ENCODE measurements around the gene DPP10. TPM values are rescaled to one million over a fixed set of nuclear protein-coding genes. Genes with fewer than 3 reads are reported as not detected.

The DPP10 gene
- total RNA-seq, 3 donors from 2014 or later (not counting 1 experiment from before 2014, with no cell fraction given): not detected

DNA sequence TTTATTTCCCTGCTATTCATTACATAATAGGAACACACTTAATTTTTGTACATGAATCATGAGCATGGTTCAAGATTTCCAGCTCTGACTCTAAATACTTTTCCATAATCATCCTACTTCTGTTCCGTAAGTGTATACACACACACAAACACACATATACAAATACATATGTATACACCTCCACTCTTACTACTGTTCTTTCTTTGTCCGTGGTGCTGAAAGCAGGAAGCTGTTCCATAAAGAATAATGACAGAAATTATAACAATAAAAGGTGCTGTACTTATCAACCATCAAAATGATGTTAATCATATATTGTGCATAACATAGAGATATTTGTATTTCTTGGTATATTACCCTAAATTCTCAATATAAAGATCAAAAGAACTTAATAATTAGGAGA, 776.9 kb downstream of the DPP10 start:
- Histone ChIP-seq H3K36me3 (ENCODE audit: control insufficient read depth, insufficient read depth, low read length) (no peaks in the 10 kb centered on the region), H3K9me3 (ENCODE audit: control insufficient read depth, insufficient read depth, low read length) (no peaks in the 10 kb centered on the region), H3K4me3 (ENCODE audit: low read length) (no peak overlapping the region), H3K27ac (ENCODE audit: low read length) (no peak overlapping the region), H3K27me3 (ENCODE audit: control insufficient read depth, insufficient read depth, low read length) (no peaks in the 10 kb centered on the region), H3K4me1 (ENCODE audit: control insufficient read depth, insufficient read depth, low read length) (no peaks in the 10 kb centered on the region)
- Mint-ChIP-seq H3K4me1 (no peaks in the 10 kb centered on the region), H3K27ac (no peak overlapping the region), H3K4me3 (no peak overlapping the region), H3K36me3 (no peaks in the 10 kb centered on the region), H3K27me3 (ENCODE audit: low read depth in 2 of 2) (no peaks in the 10 kb centered on the region), H3K9me3 (peaks cover 10 to 21% of the 10 kb centered on the region in 2 donors)
- TF ChIP-seq, protein P1, sequence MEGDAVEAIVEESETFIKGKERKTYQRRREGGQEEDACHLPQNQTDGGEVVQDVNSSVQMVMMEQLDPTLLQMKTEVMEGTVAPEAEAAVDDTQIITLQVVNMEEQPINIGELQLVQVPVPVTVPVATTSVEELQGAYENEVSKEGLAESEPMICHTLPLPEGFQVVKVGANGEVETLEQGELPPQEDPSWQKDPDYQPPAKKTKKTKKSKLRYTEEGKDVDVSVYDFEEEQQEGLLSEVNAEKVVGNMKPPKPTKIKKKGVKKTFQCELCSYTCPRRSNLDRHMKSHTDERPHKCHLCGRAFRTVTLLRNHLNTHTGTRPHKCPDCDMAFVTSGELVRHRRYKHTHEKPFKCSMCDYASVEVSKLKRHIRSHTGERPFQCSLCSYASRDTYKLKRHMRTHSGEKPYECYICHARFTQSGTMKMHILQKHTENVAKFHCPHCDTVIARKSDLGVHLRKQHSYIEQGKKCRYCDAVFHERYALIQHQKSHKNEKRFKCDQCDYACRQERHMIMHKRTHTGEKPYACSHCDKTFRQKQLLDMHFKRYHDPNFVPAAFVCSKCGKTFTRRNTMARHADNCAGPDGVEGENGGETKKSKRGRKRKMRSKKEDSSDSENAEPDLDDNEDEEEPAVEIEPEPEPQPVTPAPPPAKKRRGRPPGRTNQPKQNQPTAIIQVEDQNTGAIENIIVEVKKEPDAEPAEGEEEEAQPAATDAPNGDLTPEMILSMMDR (IDR thresholded peaks at IDR 0.05): no peak
- intact Hi-C loops (cut with micrococcal nuclease): no loop called here
- ATAC-seq (no peak), DNase-seq (no peak)
- 100% methylated on average over 1 of the region's 2 CpGs for WGBS (ENCODE audit: insufficient coverage)

DNA sequence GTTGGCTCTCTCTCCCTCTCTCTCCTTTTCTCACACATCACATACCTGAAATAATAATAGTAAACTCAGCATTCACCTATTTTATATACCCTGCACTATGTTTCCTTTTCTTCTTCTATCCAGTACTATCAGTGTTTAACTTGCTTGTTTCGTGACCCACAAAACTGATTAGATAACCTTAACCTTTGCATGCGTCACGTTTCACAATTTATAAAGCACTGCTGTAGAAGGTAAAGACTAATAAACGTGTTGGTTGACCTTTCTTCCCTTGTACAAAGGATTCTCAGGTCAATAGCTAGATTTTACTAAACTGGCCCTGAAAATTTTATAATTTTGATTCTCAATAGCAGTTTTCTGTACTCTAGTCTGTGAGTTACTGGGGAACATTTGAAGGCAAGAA, 791.7 kb downstream of the DPP10 start:
- Mint-ChIP-seq H3K4me3 (no peak overlapping the region), H3K27me3 (ENCODE audit: low read depth in 2 of 2) (no peaks in the 10 kb centered on the region), H3K9me3 (peaks cover 9 to 16% of the 10 kb centered on the region in 2 donors), H3K4me1 (no peaks in the 10 kb centered on the region), H3K36me3 (no peaks in the 10 kb centered on the region), H3K27ac (no peak overlapping the region)
- ATAC-seq: no peak
- Histone ChIP-seq H3K4me1 (ENCODE audit: control insufficient read depth, insufficient read depth, low read length) (no peaks in the 10 kb centered on the region), H3K9me3 (ENCODE audit: control insufficient read depth, insufficient read depth, low read length) (peaks cover 5% of the 10 kb centered on the region), H3K27ac (ENCODE audit: low read length) (no peak overlapping the region), H3K4me3 (ENCODE audit: low read length) (no peak overlapping the region), H3K27me3 (ENCODE audit: control insufficient read depth, insufficient read depth, low read length) (no peaks in the 10 kb centered on the region), H3K36me3 (ENCODE audit: control insufficient read depth, insufficient read depth, low read length) (no peaks in the 10 kb centered on the region)
- TF ChIP-seq, protein P1 (IDR thresholded peaks at IDR 0.05): no peak
- 67% methylated on average over 4 of the region's 4 CpGs for WGBS (ENCODE audit: insufficient coverage)
- intact Hi-C loops (cut with micrococcal nuclease): no loop called here
- no peak for DNase-seq

DNA sequence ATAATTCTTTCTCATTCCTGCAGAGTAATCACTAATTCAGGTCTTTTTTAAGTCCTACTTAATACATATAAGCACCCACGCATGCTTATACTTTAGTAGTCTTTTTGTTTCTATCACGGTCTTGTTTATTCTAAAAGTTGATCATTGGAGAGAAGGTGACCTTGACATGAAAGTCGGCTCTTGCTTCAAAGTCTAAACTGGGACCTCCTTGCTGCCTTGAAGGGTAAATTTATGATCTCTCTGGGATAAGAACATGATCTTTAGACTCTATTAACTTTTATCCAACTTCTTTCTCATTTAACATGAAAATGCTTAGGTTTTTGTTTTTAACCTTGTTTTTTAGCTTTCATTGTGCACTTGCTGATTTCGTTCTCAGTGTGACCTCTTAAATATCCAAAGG, 792.3 kb downstream of the DPP10 start:
- no peak overlapping the region for H3K4me3 Mint-ChIP-seq
- intact Hi-C loops (cut with micrococcal nuclease): no loop called here
- H3K4me3 ChIP-seq (ENCODE audit: low read length): no peak overlapping the region
- H3K4me1 Mint-ChIP-seq: no peaks in the 10 kb centered on the region
- no peaks in the 10 kb centered on the region for H3K36me3 ChIP-seq (ENCODE audit: control insufficient read depth, insufficient read depth, low read length)
- TF ChIP-seq, protein P1 (IDR thresholded peaks at IDR 0.05): no peak
- H3K36me3 Mint-ChIP-seq: no peaks in the 10 kb centered on the region
- no peaks in the 10 kb centered on the region for H3K4me1 ChIP-seq (ENCODE audit: control insufficient read depth, insufficient read depth, low read length)
- no peak for ATAC-seq
- no peaks in the 10 kb centered on the region for H3K27me3 Mint-ChIP-seq (ENCODE audit: low read depth in 2 of 2)
- H3K9me3 Mint-ChIP-seq: peaks cover 8 to 15% of the 10 kb centered on the region in 2 donors
- no peak overlapping the region for H3K27ac Mint-ChIP-seq
- H3K27ac ChIP-seq (ENCODE audit: low read length): no peak overlapping the region
- DNase-seq: no peak
- peaks cover 5% of the 10 kb centered on the region for H3K9me3 ChIP-seq (ENCODE audit: control insufficient read depth, insufficient read depth, low read length)
- 85% methylated on average over 4 of the region's 4 CpGs for WGBS (ENCODE audit: insufficient coverage)
- no peaks in the 10 kb centered on the region for H3K27me3 ChIP-seq (ENCODE audit: control insufficient read depth, insufficient read depth, low read length)

DNA sequence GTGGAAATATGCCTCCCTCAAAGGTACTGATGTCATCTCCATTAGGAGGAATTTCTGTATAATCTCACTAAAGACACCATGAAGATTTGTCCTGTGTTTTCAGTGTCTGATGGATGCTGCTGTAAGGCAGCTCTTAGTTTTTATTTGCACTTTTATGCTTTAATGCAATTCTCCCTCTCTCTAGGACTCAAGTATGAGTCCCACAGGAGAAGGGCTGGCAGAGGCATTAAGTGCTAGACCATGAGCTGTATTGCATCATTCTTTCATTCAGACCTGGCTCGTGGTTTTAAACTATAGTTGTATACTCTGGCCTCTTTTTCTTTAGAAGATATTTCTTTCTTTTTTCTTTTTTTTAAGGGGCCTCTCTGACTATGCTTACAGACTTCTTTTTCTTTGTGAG, 805.6 kb downstream of the DPP10 start:
- H3K4me1 ChIP-seq (ENCODE audit: control insufficient read depth, insufficient read depth, low read length): no peaks in the 10 kb centered on the region
- H3K27ac Mint-ChIP-seq: no peak overlapping the region
- intact Hi-C loops (cut with micrococcal nuclease): no loop called here
- peaks cover 20 to 25% of the 10 kb centered on the region in 2 donors for H3K9me3 Mint-ChIP-seq
- H3K4me3 Mint-ChIP-seq: no peak overlapping the region
- H3K36me3 Mint-ChIP-seq: peaks cover 7% of the 10 kb centered on the region
- peaks cover 2% of the 10 kb centered on the region for H3K9me3 ChIP-seq (ENCODE audit: control insufficient read depth, insufficient read depth, low read length)
- no peaks in the 10 kb centered on the region for H3K27me3 ChIP-seq (ENCODE audit: control insufficient read depth, insufficient read depth, low read length)
- ATAC-seq (no peak), DNase-seq (no peak)
- H3K4me1 Mint-ChIP-seq: no peaks in the 10 kb centered on the region
- no peaks in the 10 kb centered on the region for H3K36me3 ChIP-seq (ENCODE audit: control insufficient read depth, insufficient read depth, low read length)
- no peak overlapping the region for H3K4me3 ChIP-seq (ENCODE audit: low read length)
- 71% methylated on average over 1 of the region's 1 CpG for WGBS (ENCODE audit: insufficient coverage)
- H3K27ac ChIP-seq (ENCODE audit: low read length): no peak overlapping the region
- TF ChIP-seq, protein P1 (IDR thresholded peaks at IDR 0.05): no peak
- no peaks in the 10 kb centered on the region for H3K27me3 Mint-ChIP-seq (ENCODE audit: low read depth in 2 of 2)
